ENCODE results near the gene TIGD7.

The TIGD7 gene

GRCh38 chr16:3305109-3306068 is at the start of gene TIGD7, which contains the start of gene ZNF75A:
Gene TIGD7 (minus strand): TSS chr16:3305430. CDS start chr16:3300614, 4,816 bp downstream.
Gene ZNF75A (plus strand): TSS chr16:3305497. CDS start chr16:3308429, 2,932 bp downstream.
- TF ChIP-seq CTCF (IDR thresholded peaks at IDR 0.05; ENCODE audit: borderline replicate concordance, control extremely low read depth, extremely low read depth, insufficient read depth, missing control alignments) = no peak
- in situ Hi-C loops (cut with MboI; ENCODE audit: low sequenced_read_pairs, unreplicated experiment) = no loop called here
- peak; percentile 93 for DNase-seq (ENCODE audit: low spot score)

- in situ Hi-C loops (cut with MboI; ENCODE audit: low sequenced_read_pairs, unreplicated experiment) = no loop called here
- TF ChIP-seq CTCF (IDR thresholded peaks at IDR 0.05; ENCODE audit: borderline replicate concordance, control extremely low read depth, extremely low read depth, insufficient read depth, missing control alignments) = no peak
- no peak for DNase-seq (ENCODE audit: low spot score)
Observed at GRCh38 chr16:3349175-3349574, 43.9 kb upstream of the TIGD7 start.

- in situ Hi-C loops (cut with MboI; ENCODE audit: low sequenced_read_pairs, unreplicated experiment) = no loop called here
- TF ChIP-seq CTCF (IDR thresholded peaks at IDR 0.05; ENCODE audit: borderline replicate concordance, control extremely low read depth, extremely low read depth, insufficient read depth, missing control alignments) = no peak
- no peak for DNase-seq (ENCODE audit: low spot score)
Observed at GRCh38 chr16:3348547-3349167, 43.4 kb upstream of the TIGD7 start.

- in situ Hi-C loops (cut with MboI; ENCODE audit: low sequenced_read_pairs, unreplicated experiment) = no loop called here
- DNase-seq (ENCODE audit: low spot score) = no peak
- TF ChIP-seq CTCF (IDR thresholded peaks at IDR 0.05; ENCODE audit: borderline replicate concordance, control extremely low read depth, extremely low read depth, insufficient read depth, missing control alignments) = no peak
Observed at GRCh38 chr16:3347586-3347985, 42.4 kb upstream of the TIGD7 start.

GRCh38 chr16:3346041-3346440 is 40.8 kb upstream of the TIGD7 start:
- no peak for TF ChIP-seq CTCF (IDR thresholded peaks at IDR 0.05; ENCODE audit: borderline replicate concordance, control extremely low read depth, extremely low read depth, insufficient read depth, missing control alignments)
- no peak for DNase-seq (ENCODE audit: low spot score)
- in situ Hi-C loops (cut with MboI; ENCODE audit: low sequenced_read_pairs, unreplicated experiment) = no loop called here

GRCh38 chr16:3328643-3329042 is 23.4 kb upstream of the TIGD7 start:
- TF ChIP-seq CTCF (IDR thresholded peaks at IDR 0.05; ENCODE audit: borderline replicate concordance, control extremely low read depth, extremely low read depth, insufficient read depth, missing control alignments) = no peak
- in situ Hi-C loops (cut with MboI; ENCODE audit: low sequenced_read_pairs, unreplicated experiment) = no loop called here
- DNase-seq (ENCODE audit: low spot score) = no peak

All from GM13976 (cell line).